ENCODE results near the gene LEKR1.
A peak's percentile ranks its signal among the peaks of the same experiment; 100 is the strongest.

The LEKR1 gene

GRCh38 chr3:156826144-156826895 is at the start of gene LEKR1:
Gene LEKR1 (plus strand): TSS chr3:156826353. CDS start chr3:156829330, 2,977 bp downstream.
- H3K4me3 ChIP-seq, result no peak within 1 kb of the TSS
- no peaks in the 10 kb centered on the region for H3K36me3 ChIP-seq (ENCODE audit: insufficient read depth, low read length)
- no peak for TF ChIP-seq FOXP2 (optimal IDR thresholded peaks at IDR 0.05; ENCODE audit: control extremely low read depth, extremely low read length, insufficient read depth)
- TF ChIP-seq POLR2AphosphoS5 (IDR thresholded peaks at IDR 0.05; ENCODE audit: borderline replicate concordance, low read depth, low read length), result no peak
- no peak for TF ChIP-seq EZH2 (IDR thresholded peaks at IDR 0.05)
- H3K27ac ChIP-seq, result no peak within 1 kb of the TSS
- H3K9me3 ChIP-seq (ENCODE audit: low read depth, low read length), result no peaks in the 10 kb centered on the region; the same call in 1 of the 2 replicates
- no peak for DNase-seq (ENCODE audit: low read depth, low spot score)
- H3K9ac ChIP-seq (ENCODE audit: insufficient read length), result no peak within 1 kb of the TSS

GRCh38 chr3:156776871-156777270 is 49.3 kb upstream of the LEKR1 start:
- TF ChIP-seq POLR2AphosphoS5 (IDR thresholded peaks at IDR 0.05; ENCODE audit: borderline replicate concordance, low read depth, low read length) (no peak), FOXP2 (optimal IDR thresholded peaks at IDR 0.05; ENCODE audit: control extremely low read depth, extremely low read length, insufficient read depth) (no peak), EZH2 (IDR thresholded peaks at IDR 0.05) (no peak)
- H3K27ac ChIP-seq, result no peak overlapping the region

GRCh38 chr3:156781310-156782230 is 44.6 kb upstream of the LEKR1 start:
- DNase-seq (ENCODE audit: low read depth, low spot score), result no peak
- Histone ChIP-seq H3K9me3 (ENCODE audit: low read depth, low read length) (no peaks in the 10 kb centered on the region), H3K9ac (ENCODE audit: insufficient read length) (no peak overlapping the region), H3K36me3 (ENCODE audit: insufficient read depth, low read length) (no peaks in the 10 kb centered on the region; the same call in 1 of the 2 replicates), H3K27ac (no peak overlapping the region), H3K4me3 (no peak overlapping the region)
- TF ChIP-seq EZH2 (IDR thresholded peaks at IDR 0.05), result no peak
- no peak for TF ChIP-seq FOXP2 (optimal IDR thresholded peaks at IDR 0.05; ENCODE audit: control extremely low read depth, extremely low read length, insufficient read depth)
- no peak for TF ChIP-seq POLR2AphosphoS5 (IDR thresholded peaks at IDR 0.05; ENCODE audit: borderline replicate concordance, low read depth, low read length)

More at GRCh38 chr3:156776871-156777270, 49.3 kb upstream of the LEKR1 start:
- Histone ChIP-seq H3K36me3 (ENCODE audit: insufficient read depth, low read length) (no peaks in the 10 kb centered on the region), H3K9ac (ENCODE audit: insufficient read length) (peak overlapping the region; percentile 37), H3K9me3 (ENCODE audit: low read depth, low read length) (no peaks in the 10 kb centered on the region), H3K4me3 (no peak overlapping the region; the same call in 1 of the 2 replicates)
- no peak for DNase-seq (ENCODE audit: low read depth, low spot score)

- no peak for TF ChIP-seq EZH2 (IDR thresholded peaks at IDR 0.05)
- TF ChIP-seq FOXP2 (optimal IDR thresholded peaks at IDR 0.05; ENCODE audit: control extremely low read depth, extremely low read length, insufficient read depth), result no peak
- no peak for TF ChIP-seq POLR2AphosphoS5 (IDR thresholded peaks at IDR 0.05; ENCODE audit: borderline replicate concordance, low read depth, low read length)
- no peaks in the 10 kb centered on the region; the same call in 1 of the 2 replicates for H3K36me3 ChIP-seq (ENCODE audit: insufficient read depth, low read length)
- H3K27ac ChIP-seq, result no peak overlapping the region
- no peaks in the 10 kb centered on the region for H3K9me3 ChIP-seq (ENCODE audit: low read depth, low read length)
- no peak for DNase-seq (ENCODE audit: low read depth, low spot score)
- no peak overlapping the region for H3K4me3 ChIP-seq
- no peak overlapping the region for H3K9ac ChIP-seq (ENCODE audit: insufficient read length)
These were observed 43.8 kb upstream of the LEKR1 start for GRCh38 chr3:156782319-156782718.

- DNase-seq (ENCODE audit: low read depth, low spot score), result no peak
- peak overlapping the region; percentile 93 for H3K27ac ChIP-seq
- H3K9me3 ChIP-seq (ENCODE audit: low read depth, low read length), result no peaks in the 10 kb centered on the region
- no peak overlapping the region for H3K4me3 ChIP-seq
- no peak for TF ChIP-seq FOXP2 (optimal IDR thresholded peaks at IDR 0.05; ENCODE audit: control extremely low read depth, extremely low read length, insufficient read depth)
- no peak for TF ChIP-seq POLR2AphosphoS5 (IDR thresholded peaks at IDR 0.05; ENCODE audit: borderline replicate concordance, low read depth, low read length)
- TF ChIP-seq EZH2 (IDR thresholded peaks at IDR 0.05), result no peak
- no peak overlapping the region for H3K9ac ChIP-seq (ENCODE audit: insufficient read length)
- H3K36me3 ChIP-seq (ENCODE audit: insufficient read depth, low read length), result no peaks in the 10 kb centered on the region; the same call in 1 of the 2 replicates
These were observed 43.2 kb upstream of the LEKR1 start for GRCh38 chr3:156782921-156783320.

GRCh38 chr3:156787001-156787400 is 39.2 kb upstream of the LEKR1 start:
- DNase-seq (ENCODE audit: low read depth, low spot score), result no peak
- Histone ChIP-seq H3K9me3 (ENCODE audit: low read depth, low read length) (no peaks in the 10 kb centered on the region), H3K36me3 (ENCODE audit: insufficient read depth, low read length) (no peaks in the 10 kb centered on the region; the same call in 1 of the 2 replicates), H3K27ac (no peak overlapping the region), H3K9ac (ENCODE audit: insufficient read length) (no peak overlapping the region), H3K4me3 (no peak overlapping the region)
- TF ChIP-seq FOXP2 (optimal IDR thresholded peaks at IDR 0.05; ENCODE audit: control extremely low read depth, extremely low read length, insufficient read depth), result no peak
- TF ChIP-seq POLR2AphosphoS5 (IDR thresholded peaks at IDR 0.05; ENCODE audit: borderline replicate concordance, low read depth, low read length), result no peak
- no peak for TF ChIP-seq EZH2 (IDR thresholded peaks at IDR 0.05)

- Histone ChIP-seq H3K27ac (peak overlapping the region; percentile 66), H3K9ac (ENCODE audit: insufficient read length) (no peak overlapping the region), H3K36me3 (ENCODE audit: insufficient read depth, low read length) (no peaks in the 10 kb centered on the region; the same call in 1 of the 2 replicates), H3K9me3 (ENCODE audit: low read depth, low read length) (no peaks in the 10 kb centered on the region), H3K4me3 (peak overlapping the region; percentile 43)
- no peak for TF ChIP-seq EZH2 (IDR thresholded peaks at IDR 0.05)
- no peak for TF ChIP-seq FOXP2 (optimal IDR thresholded peaks at IDR 0.05; ENCODE audit: control extremely low read depth, extremely low read length, insufficient read depth)
- no peak for TF ChIP-seq POLR2AphosphoS5 (IDR thresholded peaks at IDR 0.05; ENCODE audit: borderline replicate concordance, low read depth, low read length)
- DNase-seq (ENCODE audit: low read depth, low spot score), result peak; percentile 74
These were observed 38.1 kb upstream of the LEKR1 start for GRCh38 chr3:156787926-156788663.

All from SK-N-MC (cell line).